ENCODE data around the gene EBF4. TPM values are rescaled to one million over a fixed set of nuclear protein-coding genes. Genes with fewer than 3 reads are reported as not detected.

Gene EBF4
- total RNA-seq, 4 donors from 2014 or later: 1.1 to 6.0 (median 1.8) TPM

GRCh38 chr20:2759143-2759542 is 66.6 kb downstream of the EBF4 start:
- no peak for TF ChIP-seq CTCF (IDR thresholded peaks at IDR 0.05; ENCODE audit: low read depth)

GRCh38 chr20:2759603-2760296 is 67.2 kb downstream of the EBF4 start:
- TF ChIP-seq CTCF (IDR thresholded peaks at IDR 0.05; ENCODE audit: low read depth): no peak

GRCh38 chr20:2760297-2760951 is 67.8 kb downstream of the EBF4 start:
- no peak for TF ChIP-seq CTCF (IDR thresholded peaks at IDR 0.05; ENCODE audit: low read depth)

GRCh38 chr20:2760952-2761305 is 68.3 kb downstream of the EBF4 start:
- no peak for TF ChIP-seq CTCF (IDR thresholded peaks at IDR 0.05; ENCODE audit: low read depth)

GRCh38 chr20:2761885-2762284 is 69.3 kb downstream of the EBF4 start:
- TF ChIP-seq CTCF (IDR thresholded peaks at IDR 0.05; ENCODE audit: low read depth): no peak

GRCh38 chr20:2762578-2763131 is 70.1 kb downstream of the EBF4 start:
- TF ChIP-seq CTCF (IDR thresholded peaks at IDR 0.05; ENCODE audit: low read depth): no peak

- TF ChIP-seq CTCF (IDR thresholded peaks at IDR 0.05; ENCODE audit: low read depth): no peak
Measured at GRCh38 chr20:2763186-2763585, 70.6 kb downstream of the EBF4 start.
